HepG2 (cell line): Measurements from ENCODE around the gene KLF7. TPM values are rescaled to one million over a fixed set of nuclear protein-coding genes. Genes with fewer than 3 reads are reported as not detected.

Experiments used
- ATAC-seq: fragments of 200-7000 bp; cut with Tn5 transposase; 3 replicates; pipeline ENCODE4 v1.9.1; 2020; ENCODE audit warnings: mild to moderate bottlenecking, moderate library complexity
- BruUV-seq: library from RNA; stranded (reverse); fragments of 400-500 nt; replicated peaks from 2 replicates; lab custom pipeline; 2021; lab: Mats Ljungman, UMichigan
- CTCF ChIA-PET: fragments of 300-600 bp; formaldehyde crosslinking; extraction: SDS; loops from one replicate; lab custom pipeline; 2021; ENCODE audit warnings: low total read pairs, inconsistent platforms, low intra/inter-chr PET ratio; lab: Yijun Ruan, JAX
- POLR2A ChIA-PET: fragments of 350-600 bp; sonication (Branson Sonifier 250); formaldehyde crosslinking; loops from one replicate; lab custom pipeline; 2020; ENCODE audit warnings: antibody characterized with exemption, inconsistent platforms; lab: Yijun Ruan, JAX
- DNase-seq: peaks from one replicate; pipeline ENCODE4 v3.0.0-alpha.2; 2015; ENCODE audit warnings: low spot score
- FAIRE-seq: peaks from 3 replicates; lab custom pipeline; 2011; peaks lifted over from hg19 to GRCh38; lab: Jason Lieb, UNC
- H2AFZ ChIP-seq: one replicate; pipeline ENCODE4 v1.6.1; 2011; ENCODE audit warnings: low read length, inconsistent platforms
- H3K27ac ChIP-seq: fragments of 300-600 bp; 3 replicates; pipeline ENCODE4 v1.8.0; 2011; ENCODE audit warnings: mixed run types, mild to moderate bottlenecking, mixed read lengths, low read length, inconsistent platforms; ENCODE audit not compliant: insufficient read depth; ENCODE audit errors: extremely low read length
- H3K27me3 ChIP-seq, 2 experiments: fragments of 200-600 bp in 1 of 2; 2 replicates in 1 of 2; 3 replicates in 1 of 2; pipeline versions ENCODE4 v1.6.0 to v1.8.0; 2011; ENCODE audit warnings: low read length in 2 of 2, mild to moderate bottlenecking in 2 of 2, moderate library complexity in 2 of 2, inconsistent platforms in 1 of 2; ENCODE audit not compliant: insufficient read depth in 2 of 2, control insufficient read depth in 1 of 2
- H3K36me3 ChIP-seq, 2 experiments: fragments of 200-600 bp in 1 of 2; replicated peaks in 1 of 2; 2 replicates in 1 of 2; 3 replicates in 1 of 2; pipeline versions ENCODE4 v1.5.1 to v1.8.0; 2011; ENCODE audit warnings: low read length in 2 of 2, inconsistent platforms in 1 of 2; ENCODE audit not compliant: insufficient read depth in 2 of 2, control insufficient read depth in 1 of 2
- H3K4me1 ChIP-seq: 2 replicates; pipeline ENCODE4 v1.5.1; 2012; ENCODE audit warnings: low read length, inconsistent platforms; ENCODE audit not compliant: insufficient read depth
- H3K4me2 ChIP-seq: 2 replicates; pipeline ENCODE4 v1.6.0; 2011; ENCODE audit warnings: low read depth, low read length, inconsistent platforms
- H3K4me3 ChIP-seq, 3 experiments: fragments of 200-600 bp in 1 of 3; sonication (generic), shearing (Covaris generic) in 1 of 3; replicated peaks in 1 of 3; 2 replicates each; pipeline ENCODE4 v1.5.1; 2011 to 2016; ENCODE audit warnings: low read length in 3 of 3, inconsistent platforms in 2 of 3, low read depth in 2 of 3, mild to moderate bottlenecking in 2 of 3, control low read depth in 1 of 3, mixed read lengths in 1 of 3; ENCODE audit not compliant: insufficient read depth in 1 of 3
- H3K79me2 ChIP-seq: one replicate; pipeline ENCODE4 v1.6.1; 2011; ENCODE audit warnings: low read length, inconsistent platforms; ENCODE audit not compliant: insufficient read depth
- H3K9ac ChIP-seq: 2 replicates; pipeline ENCODE4 v1.6.0; 2011; ENCODE audit warnings: mild to moderate bottlenecking, low read depth, low read length, inconsistent platforms; ENCODE audit not compliant: insufficient read depth
- H3K9me3 ChIP-seq: 2 replicates; pipeline ENCODE4 v1.5.1; 2012; ENCODE audit warnings: mild to moderate bottlenecking, low read length
- H4K20me1 ChIP-seq: 2 replicates; pipeline ENCODE4 v1.6.0; 2011; ENCODE audit warnings: inconsistent platforms, mild to moderate bottlenecking, low read length, moderate library complexity; ENCODE audit not compliant: insufficient read depth
- LCORL ChIP-seq, 2 experiments: fragments of 450-650 bp in 1 of 2; sonication (generic) in 1 of 2; formaldehyde crosslinking in 1 of 2; IDR thresholded peaks; 2 replicates each; pipeline versions ENCODE4 v1.5.0 to v1.6.1; 2017 to 2020; ENCODE audit warnings: antibody characterized with exemption in 1 of 2, missing genetic modification reagents in 1 of 2
- RBM22 ChIP-seq: fragments of 200-400 bp; formaldehyde crosslinking; optimal IDR thresholded peaks from 2 replicates; pipeline ENCODE3; 2017; ENCODE audit warnings: mild to moderate bottlenecking, low read length, moderate library complexity
- REXO4 ChIP-seq: sonication (generic); formaldehyde crosslinking; IDR thresholded peaks from 2 replicates; pipeline ENCODE4 v1.8.0; 2022; ENCODE audit warnings: missing genetic modification reagents, mild to moderate bottlenecking, borderline replicate concordance
- SOX13 ChIP-seq, 3 experiments: fragments of 450-650 bp in 1 of 3; sonication (generic) in 1 of 3; formaldehyde crosslinking in 1 of 3; IDR thresholded peaks in 2 of 3; conservative IDR thresholded peaks in 1 of 3; 2 replicates each; pipeline versions ENCODE4 v1.5.0 to v1.6.1; 2016 to 2020; ENCODE audit warnings: antibody characterized with exemption in 1 of 3, mild to moderate bottlenecking in 1 of 3, missing compliant biosample characterization in 1 of 3, missing genetic modification reagents in 1 of 3, moderate library complexity in 1 of 3
- TAF1 ChIP-seq: sonication (generic); formaldehyde crosslinking; IDR thresholded peaks from 2 replicates; pipeline ENCODE4 v1.4.0; 2020; ENCODE audit warnings: missing genetic modification reagents
- TCF7L2 ChIP-seq: IDR thresholded peaks from 2 replicates; pipeline ENCODE4 v1.6.1; 2011; ENCODE audit warnings: mild to moderate bottlenecking, low read depth, low read length, moderate library complexity
- TOPORS ChIP-seq: sonication (generic); formaldehyde crosslinking; IDR thresholded peaks from 2 replicates; pipeline ENCODE4 v1.8.0; 2023; ENCODE audit warnings: mild to moderate bottlenecking, missing genetic modification reagents
- ZNF670 ChIP-seq: sonication (generic); formaldehyde crosslinking; IDR thresholded peaks from 2 replicates; pipeline ENCODE4 v1.8.0; 2022; ENCODE audit warnings: mild to moderate bottlenecking, missing genetic modification reagents, borderline replicate concordance
- ZNF879 ChIP-seq: sonication (generic); formaldehyde crosslinking; IDR thresholded peaks from 2 replicates; pipeline ENCODE4 v1.8.1; 2023; ENCODE audit warnings: missing genetic modification reagents
- in situ Hi-C: cut with HindIII; loops from 2 replicates; pipeline ENCODE4 v1.10.0; 2017; ENCODE audit warnings: low pct_unique_long_range_greater_than_20kb; ENCODE audit not compliant: extremely low pct_ligation_motif_present
- intact Hi-C: fragments of 100-400 bp; cut with micrococcal nuclease; formaldehyde crosslinking; loops from one replicate; pipeline ENCODE4 v1.10.0; 2022; ENCODE audit not compliant: unreplicated experiment
- polyA plus RNA-seq, 8 experiments: library from polyadenylated mRNA; depleted of rRNA in 3 of 8; stranded (reverse) in 7 of 8; unstranded in 1 of 8; fragments of >200 nt; fragmentation: Illumina TruSeq in 4 of 8; extraction: Trizol in 4 of 8; gene quantifications; 2 replicates each; pipeline versions ENCODE4 v1.2.1 to v1.2.3, GENCODE V29; 2011 to 2016; ENCODE audit warnings: low read depth in 4 of 8, missing spikeins in 1 of 8, mixed read lengths in 1 of 8; ENCODE audit not compliant: insufficient read depth in 1 of 8
- total RNA-seq, 5 experiments: library from RNA; depleted of rRNA; stranded (reverse); fragments of >200 nt; fragmentation: Illumina TruSeq; extraction: Trizol; gene quantifications; 2 replicates each; pipeline ENCODE4 v1.2.3, GENCODE V29; 2016; ENCODE audit warnings: low read depth in 1 of 5

The KLF7 gene
- total and polyA plus RNA-seq, 2 of the 13 experiments (the other 11 are each of a cell fraction or from before 2014, with no cell fraction given), result 2.6 to 5.4 TPM

GRCh38 chr2:207180741-207181140 lies 15.0 kb upstream of the KLF7 start:
- Histone ChIP-seq H3K9ac (no peak overlapping the region), H3K9me3 (no peaks in the 10 kb centered on the region), H3K36me3 (no peaks in the 10 kb centered on the region), H2AFZ (no peak overlapping the region), H3K27me3 (no peaks in the 10 kb centered on the region), H4K20me1 (no peaks in the 10 kb centered on the region), H3K4me3 (no peak overlapping the region), H3K79me2 (no peaks in the 10 kb centered on the region), H3K27ac (no peak overlapping the region), H3K4me1 (no peaks in the 10 kb centered on the region), H3K4me2 (no peak overlapping the region)
- DNase-seq (no peak), FAIRE-seq (no peak), ATAC-seq (no peak)
- intact Hi-C loops (no loop called here), in situ Hi-C loops (no loop called here)
- ChIA-PET CTCF (no interaction called here), POLR2A (no interaction called here)
- no TSS peak for BruUV-seq
- TF ChIP-seq ZNF670 (CRISPR knock-in tag) (no peak), ZNF879 (CRISPR knock-in tag) (no peak), SOX13 (IDR thresholded peaks at IDR 0.05) (no peak), SOX13 (CRISPR knock-in tag; conservative IDR thresholded peaks at IDR 0.05 in 1 of 2, IDR thresholded peaks at IDR 0.05 in 1 of 2) (no peak), TCF7L2 (no peak), REXO4 (CRISPR knock-in tag) (no peak), RBM22 (no peak), LCORL (IDR thresholded peaks at IDR 0.05) (no peak), LCORL (CRISPR knock-in tag; IDR thresholded peaks at IDR 0.05) (no peak)

GRCh38 chr2:207176247-207176646 lies 10.5 kb upstream of the KLF7 start:
- no peaks in the 10 kb centered on the region for H3K79me2 ChIP-seq
- H3K4me1 ChIP-seq, result no peaks in the 10 kb centered on the region
- no peak overlapping the region for H3K4me2 ChIP-seq
- intact Hi-C loops, result no loop called here
- H3K9me3 ChIP-seq, result no peaks in the 10 kb centered on the region
- no peak for TF ChIP-seq TOPORS (CRISPR knock-in tag)
- TF ChIP-seq TAF1 (CRISPR knock-in tag), result no peak
- no peaks in the 10 kb centered on the region for H4K20me1 ChIP-seq
- FAIRE-seq, result no peak
- no peak for ATAC-seq
- H3K36me3 ChIP-seq, result no peaks in the 10 kb centered on the region
- no peak for DNase-seq
- no peak overlapping the region for H2AFZ ChIP-seq
- H3K9ac ChIP-seq, result no peak overlapping the region
- in situ Hi-C loops, result no loop called here
- BruUV-seq, result no TSS peak
- H3K27ac ChIP-seq, result no peak overlapping the region
- H3K27me3 ChIP-seq, result no peaks in the 10 kb centered on the region
- POLR2A ChIA-PET, result interaction anchor here (2.6 kb wide), 1 partner anchor 10 kb away, joined by 9 read pairs; the partner anchor contains the start of gene KLF7
- CTCF ChIA-PET, result no interaction called here
- H3K4me3 ChIP-seq, result no peak overlapping the region
